ENCODE data around the gene SLC23A2.

SLC23A2 gene

DNA sequence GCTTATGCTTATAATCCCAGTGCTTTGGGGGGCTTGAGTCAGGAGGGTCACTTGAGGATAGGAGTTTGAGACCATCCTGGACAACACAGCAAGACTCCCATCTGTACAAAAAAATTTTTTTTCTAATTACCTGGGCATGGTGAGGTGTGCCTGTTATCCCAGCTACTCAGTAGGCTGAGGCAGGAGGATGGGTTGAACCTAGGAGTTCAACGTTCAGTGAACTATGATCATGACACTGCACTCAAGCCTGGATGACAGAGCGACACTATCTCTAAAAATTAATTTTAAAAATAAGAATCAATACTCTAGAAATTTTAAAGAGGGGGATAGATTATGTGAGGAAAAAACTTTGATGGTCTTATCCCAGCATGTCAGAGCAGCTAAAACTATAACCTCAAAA, 44.1 kb downstream of the SLC23A2 start:
- no peak for DNase-seq (ENCODE audit: low read depth)
- H3K4me3 ChIP-seq (ENCODE audit: low read depth, low read length) = no peak overlapping the region
- TF ChIP-seq, protein P1, sequence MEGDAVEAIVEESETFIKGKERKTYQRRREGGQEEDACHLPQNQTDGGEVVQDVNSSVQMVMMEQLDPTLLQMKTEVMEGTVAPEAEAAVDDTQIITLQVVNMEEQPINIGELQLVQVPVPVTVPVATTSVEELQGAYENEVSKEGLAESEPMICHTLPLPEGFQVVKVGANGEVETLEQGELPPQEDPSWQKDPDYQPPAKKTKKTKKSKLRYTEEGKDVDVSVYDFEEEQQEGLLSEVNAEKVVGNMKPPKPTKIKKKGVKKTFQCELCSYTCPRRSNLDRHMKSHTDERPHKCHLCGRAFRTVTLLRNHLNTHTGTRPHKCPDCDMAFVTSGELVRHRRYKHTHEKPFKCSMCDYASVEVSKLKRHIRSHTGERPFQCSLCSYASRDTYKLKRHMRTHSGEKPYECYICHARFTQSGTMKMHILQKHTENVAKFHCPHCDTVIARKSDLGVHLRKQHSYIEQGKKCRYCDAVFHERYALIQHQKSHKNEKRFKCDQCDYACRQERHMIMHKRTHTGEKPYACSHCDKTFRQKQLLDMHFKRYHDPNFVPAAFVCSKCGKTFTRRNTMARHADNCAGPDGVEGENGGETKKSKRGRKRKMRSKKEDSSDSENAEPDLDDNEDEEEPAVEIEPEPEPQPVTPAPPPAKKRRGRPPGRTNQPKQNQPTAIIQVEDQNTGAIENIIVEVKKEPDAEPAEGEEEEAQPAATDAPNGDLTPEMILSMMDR (IDR thresholded peaks at IDR 0.05; ENCODE audit: low read depth, low read length, missing control alignments) = no peak
- in situ Hi-C loops (cut with HindIII; ENCODE audit: low sequenced_read_pairs) = no loop called here

DNA sequence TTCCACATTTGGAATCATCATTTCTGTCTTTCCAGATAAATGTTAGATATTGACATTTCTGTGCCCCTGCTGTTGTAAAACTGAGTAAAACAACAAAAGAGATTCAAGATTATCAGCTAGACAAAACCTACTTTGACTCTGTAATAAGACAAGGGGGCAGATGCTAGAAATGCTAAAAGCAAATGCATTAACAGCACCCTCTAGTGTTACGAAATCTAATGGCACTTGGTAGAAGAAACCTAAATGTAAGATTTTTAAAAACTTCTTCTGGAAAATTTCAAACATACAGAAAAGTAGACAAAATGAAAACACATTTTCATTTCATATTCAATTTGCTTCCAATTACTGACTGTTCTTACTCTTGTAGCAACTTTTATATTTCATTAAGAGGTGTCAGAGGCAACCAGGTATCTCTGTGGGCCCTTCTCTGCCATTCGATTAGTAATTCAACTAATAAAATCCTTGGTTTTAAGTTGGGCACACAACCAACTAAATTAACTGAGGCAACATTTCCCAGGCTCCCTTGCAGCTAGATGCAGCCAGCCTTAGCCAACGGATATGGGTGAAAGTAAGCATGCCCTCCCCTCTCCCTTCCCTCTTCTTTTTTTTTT, 45.0 kb downstream of the SLC23A2 start:
- TF ChIP-seq, protein P1 (IDR thresholded peaks at IDR 0.05; ENCODE audit: low read depth, low read length, missing control alignments) = peak; percentile 68
- in situ Hi-C loops (cut with HindIII; ENCODE audit: low sequenced_read_pairs) = no loop called here
- H3K4me3 ChIP-seq (ENCODE audit: low read depth, low read length) = no peak overlapping the region
- DNase-seq (ENCODE audit: low read depth) = no peak

DNA sequence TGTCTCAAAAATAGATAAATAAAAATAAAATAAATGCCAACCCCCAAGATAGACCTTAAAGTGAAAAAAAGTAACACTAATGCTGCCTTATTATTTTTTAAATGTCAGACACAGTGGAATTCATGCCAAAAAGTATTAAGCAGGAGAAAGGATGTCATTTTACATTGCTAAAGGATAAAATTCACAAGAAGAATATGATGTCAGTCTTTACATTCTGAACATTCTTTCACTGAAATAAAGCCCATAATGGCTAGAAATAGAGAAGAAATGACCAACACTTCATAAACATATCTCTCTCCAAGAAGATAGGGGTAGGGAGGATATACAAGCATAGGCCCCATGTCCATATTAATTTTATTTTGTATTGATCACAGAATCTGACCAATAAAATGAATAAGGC, 47.4 kb downstream of the SLC23A2 start:
- in situ Hi-C loops (cut with HindIII; ENCODE audit: low sequenced_read_pairs) = no loop called here
- TF ChIP-seq, protein P1 (IDR thresholded peaks at IDR 0.05; ENCODE audit: low read depth, low read length, missing control alignments) = no peak
- no peak overlapping the region for H3K4me3 ChIP-seq (ENCODE audit: low read depth, low read length)
- DNase-seq (ENCODE audit: low read depth) = no peak

DNA sequence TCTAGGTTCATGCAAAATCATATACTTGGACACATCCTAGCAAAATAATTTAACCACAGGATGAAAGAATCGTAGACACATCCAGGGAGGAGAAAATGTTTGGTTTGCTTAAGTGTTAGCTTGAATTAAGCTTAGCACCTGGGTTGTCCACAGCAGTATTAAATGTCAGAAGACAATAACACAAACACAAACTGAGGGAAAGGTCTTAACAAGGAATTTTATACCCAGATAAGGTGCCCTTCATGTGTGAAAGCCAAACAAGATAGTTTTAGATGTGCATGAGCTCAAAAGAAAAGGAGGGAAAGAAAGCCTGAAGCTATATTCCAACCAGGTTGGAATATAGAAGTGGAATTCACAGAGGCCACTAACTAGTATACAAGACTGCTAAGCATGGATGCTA, 49.1 kb downstream of the SLC23A2 start:
- H3K4me3 ChIP-seq (ENCODE audit: low read depth, low read length) = no peak overlapping the region
- DNase-seq (ENCODE audit: low read depth) = no peak
- in situ Hi-C loops (cut with HindIII; ENCODE audit: low sequenced_read_pairs) = no loop called here
- TF ChIP-seq, protein P1 (IDR thresholded peaks at IDR 0.05; ENCODE audit: low read depth, low read length, missing control alignments) = no peak

DNA sequence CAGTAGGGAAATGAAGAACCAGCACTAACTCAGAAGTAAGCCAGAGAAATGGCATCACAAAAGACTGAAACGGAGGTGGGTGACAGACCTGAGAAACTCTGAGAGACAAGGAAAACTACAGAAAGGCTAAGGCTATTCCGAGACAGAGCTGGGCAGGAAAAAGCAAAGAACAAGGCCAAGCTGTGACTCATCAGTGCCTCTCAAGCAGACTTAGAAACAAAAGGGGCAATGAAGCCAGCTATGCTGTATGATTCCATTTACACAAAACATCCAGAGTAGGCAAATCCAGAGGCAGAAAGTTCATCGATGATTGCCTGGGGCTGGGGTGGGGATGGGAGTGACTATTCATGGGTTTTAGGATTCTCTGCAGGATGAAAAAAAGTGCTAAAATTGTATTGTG, 50.0 kb downstream of the SLC23A2 start:
- H3K4me3 ChIP-seq (ENCODE audit: low read depth, low read length) = no peak overlapping the region
- in situ Hi-C loops (cut with HindIII; ENCODE audit: low sequenced_read_pairs) = no loop called here
- TF ChIP-seq, protein P1 (IDR thresholded peaks at IDR 0.05; ENCODE audit: low read depth, low read length, missing control alignments) = no peak
- DNase-seq (ENCODE audit: low read depth) = peak; percentile 87

DNA sequence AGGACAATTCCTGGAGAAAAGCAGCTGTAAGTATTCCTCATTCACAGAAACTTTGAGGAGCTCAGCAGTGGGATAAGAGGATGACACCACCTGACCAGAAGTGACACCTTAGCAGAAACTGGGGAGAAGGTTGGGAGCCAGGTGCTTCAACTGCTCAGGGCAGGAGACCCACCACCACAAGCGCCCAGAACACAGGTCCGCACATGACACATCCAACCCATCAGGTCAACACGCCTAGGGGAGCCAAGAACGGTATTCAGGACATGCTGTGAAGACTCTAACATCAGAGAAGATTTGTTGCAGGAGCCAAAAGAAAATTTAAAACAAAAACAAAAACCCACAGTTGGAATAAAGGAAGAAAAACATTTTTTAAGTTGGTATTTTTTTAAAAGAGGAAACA, 50.5 kb downstream of the SLC23A2 start:
- in situ Hi-C loops (cut with HindIII; ENCODE audit: low sequenced_read_pairs) = no loop called here
- H3K4me3 ChIP-seq (ENCODE audit: low read depth, low read length) = no peak overlapping the region
- no peak for DNase-seq (ENCODE audit: low read depth)
- TF ChIP-seq, protein P1 (IDR thresholded peaks at IDR 0.05; ENCODE audit: low read depth, low read length, missing control alignments) = no peak

All from astrocyte of the cerebellum (primary cell).